Omental fat pad (tissue), 4 donors: ENCODE data around the gene KRT15. TPM values are rescaled to one million over a fixed set of nuclear protein-coding genes. Genes with fewer than 3 reads are reported as not detected.
A peak's percentile ranks its signal among the peaks of the same experiment; 100 is the strongest.

Experiments used
- ATAC-seq: fragments of 150-250 bp; one replicate; pipeline ENCODE4 v1.9.1; 2016; ENCODE audit warnings: mild to moderate bottlenecking, moderate library complexity; ENCODE audit not compliant: low FRiP score
- DNase-seq: peaks from one replicate; pipeline ENCODE4 v3.0.0-alpha.2; 2019; ENCODE audit warnings: low spot score
- CTCF ChIP-seq, 3 donors: fragments of 450-650 bp; IDR thresholded peaks; one replicate each; pipeline ENCODE4 v1.5.1; 2016 to 2017; ENCODE audit warnings: antibody characterized with exemption in 3 of 3, mild to moderate bottlenecking in 3 of 3, moderate library complexity in 2 of 3
- total RNA-seq, 4 donors: library from RNA; depleted of rRNA; stranded (reverse); fragments of >200 nt; gene quantifications; one replicate each; pipeline ENCODE4 v1.1.0, GENCODE V29; 2016

KRT15 gene
- total RNA-seq, 4 donors from 2014 or later = 0.31 to 2.5 (median 1.8) TPM; not detected in 1

- DNase-seq (no peak), ATAC-seq (no peak)
- TF ChIP-seq CTCF (IDR thresholded peaks at IDR 0.05) = no peak
Measured at GRCh38 chr17:41533613-41534012, 14.9 kb upstream of the KRT15 start.

- DNase-seq (no peak), ATAC-seq (no peak)
- TF ChIP-seq CTCF (IDR thresholded peaks at IDR 0.05) = no peak
Measured at GRCh38 chr17:41532947-41533570, 14.4 kb upstream of the KRT15 start.

GRCh38 chr17:41531993-41532392 lies 13.3 kb upstream of the KRT15 start:
- no peak for TF ChIP-seq CTCF (IDR thresholded peaks at IDR 0.05)
- ATAC-seq = no peak
- no peak for DNase-seq

GRCh38 chr17:41530062-41531048 lies 11.7 kb upstream of the KRT15 start:
- TF ChIP-seq CTCF (IDR thresholded peaks at IDR 0.05) = no peak
- DNase-seq = peak; percentile 44
- peak; percentile 81 for ATAC-seq

GRCh38 chr17:41529491-41529915 lies 10.8 kb upstream of the KRT15 start:
- TF ChIP-seq CTCF (IDR thresholded peaks at IDR 0.05) = no peak
- DNase-seq (no peak), ATAC-seq (no peak)

GRCh38 chr17:41528959-41529353 lies 10.3 kb upstream of the KRT15 start:
- DNase-seq = no peak
- ATAC-seq = no peak
- TF ChIP-seq CTCF (IDR thresholded peaks at IDR 0.05) = no peak
